Neural cell (in vitro differentiated cells): ENCODE results near the gene ZNF467. TPM values are rescaled to one million over a fixed set of nuclear protein-coding genes. Genes with fewer than 3 reads are reported as not detected.

Source experiments
- H2AFZ ChIP-seq: fragments of 200-600, 300-800 bp; sonication (generic), shearing (Covaris generic); 2 replicates; pipeline ENCODE4 v1.6.0; 2014; ENCODE audit warnings: low read depth, mild to moderate bottlenecking, antibody characterized with exemption, low read length, moderate library complexity
- H3F3A ChIP-seq: fragments of 200-600 bp; shearing (Covaris generic); 2 replicates; pipeline ENCODE4 v1.6.1; 2016; ENCODE audit warnings: mild to moderate bottlenecking, moderate library complexity, mixed read lengths, antibody characterized with exemption, low read length; ENCODE audit not compliant: insufficient read depth, poor library complexity, severe bottlenecking
- H3K27ac ChIP-seq: fragments of 200-600, 300-800 bp; sonication (generic), shearing (Covaris generic); 2 replicates; pipeline ENCODE4 v1.5.1; 2014; ENCODE audit warnings: mild to moderate bottlenecking, low read length, moderate library complexity
- H3K27me3 ChIP-seq: fragments of 300-800, 200-600 bp; sonication (generic), shearing (Covaris generic); 2 replicates; pipeline ENCODE4 v1.6.0; 2014; ENCODE audit warnings: mild to moderate bottlenecking, low read depth, low read length, moderate library complexity; ENCODE audit not compliant: insufficient read depth
- H3K36me3 ChIP-seq: fragments of 300-800, 200-600 bp; sonication (generic), shearing (Covaris generic); 2 replicates; pipeline ENCODE4 v1.5.1; 2014; ENCODE audit warnings: mild to moderate bottlenecking, antibody characterized with exemption, low read length, moderate library complexity; ENCODE audit not compliant: insufficient read depth
- H3K4me2 ChIP-seq: fragments of 300-800, 200-600 bp; sonication (generic), shearing (Covaris generic); 2 replicates; pipeline ENCODE4 v1.6.0; 2014; ENCODE audit warnings: mild to moderate bottlenecking, low read length
- H3K4me3 ChIP-seq: fragments of 300-800, 200-600 bp; sonication (generic), shearing (Covaris generic); 2 replicates; pipeline ENCODE4 v1.5.1; 2014; ENCODE audit warnings: mild to moderate bottlenecking, low read length, moderate library complexity
- H3K79me2 ChIP-seq: fragments of 200-600 bp; shearing (Covaris generic); replicated peaks from 2 replicates; pipeline ENCODE4 v1.6.0; 2014; ENCODE audit warnings: mild to moderate bottlenecking, low read length, moderate library complexity; ENCODE audit not compliant: insufficient read depth
- H3K9ac ChIP-seq: fragments of 300-800, 200-600 bp; sonication (generic), shearing (Covaris generic); 2 replicates; pipeline ENCODE4 v1.6.1; 2016; ENCODE audit warnings: mild to moderate bottlenecking, low read length, mixed read lengths
- H3K9me2 ChIP-seq: fragments of 200-600 bp; shearing (Covaris generic); 2 replicates; pipeline ENCODE4 v1.6.1; 2016; ENCODE audit warnings: mild to moderate bottlenecking, low read length, mixed read lengths; ENCODE audit not compliant: insufficient read depth
- H3K9me3 ChIP-seq: fragments of 200-600, 300-800 bp; sonication (generic), shearing (Covaris generic); 2 replicates; pipeline ENCODE4 v1.6.1; 2016; ENCODE audit warnings: mild to moderate bottlenecking, mixed run types, low read length, moderate library complexity, mixed read lengths
- H4K20me1 ChIP-seq: fragments of 200-600 bp; shearing (Covaris generic); 2 replicates; pipeline ENCODE4 v1.6.1; 2016; ENCODE audit warnings: mild to moderate bottlenecking, mixed run types; ENCODE audit not compliant: insufficient read depth
- CTCF ChIP-seq: fragments of 450-650 bp; IDR thresholded peaks from 2 replicates; pipeline ENCODE4 v1.5.1; 2014; ENCODE audit warnings: antibody characterized with exemption, mild to moderate bottlenecking, moderate library complexity; ENCODE audit not compliant: poor library complexity, severe bottlenecking
- EP300 ChIP-seq: fragments of 450-650 bp; conservative IDR thresholded peaks from 2 replicates; pipeline ENCODE4 v1.6.1; 2014; ENCODE audit warnings: antibody characterized with exemption, mild to moderate bottlenecking, moderate library complexity; ENCODE audit not compliant: poor library complexity, severe bottlenecking
- EZH2 ChIP-seq: fragments of 200-600, 300-800 bp; shearing (Covaris generic), sonication (generic); IDR thresholded peaks from 2 replicates; pipeline ENCODE4 v1.6.1; 2014; ENCODE audit warnings: antibody characterized with exemption, low read length, borderline replicate concordance, mild to moderate bottlenecking; ENCODE audit not compliant: insufficient read depth, poor library complexity, severe bottlenecking
- MXI1 ChIP-seq: fragments of 450-650 bp; conservative IDR thresholded peaks from 2 replicates; pipeline ENCODE4 v1.6.1; 2014; ENCODE audit warnings: antibody characterized with exemption, mild to moderate bottlenecking; ENCODE audit not compliant: poor library complexity, severe bottlenecking
- POLR2AphosphoS5 ChIP-seq: IDR thresholded peaks from 2 replicates; pipeline ENCODE4 v1.6.1; 2012
- RAD21 ChIP-seq: fragments of 450-650 bp; conservative IDR thresholded peaks from 2 replicates; pipeline ENCODE4 v1.6.1; 2014; ENCODE audit warnings: antibody characterized with exemption, mild to moderate bottlenecking, moderate library complexity
- REST ChIP-seq: IDR thresholded peaks from 2 replicates; pipeline ENCODE4 v1.6.1; 2012; ENCODE audit warnings: borderline replicate concordance
- SMC3 ChIP-seq: fragments of 450-650 bp; conservative IDR thresholded peaks from 2 replicates; pipeline ENCODE4 v1.6.1; 2014; ENCODE audit warnings: antibody characterized with exemption, mild to moderate bottlenecking, moderate library complexity; ENCODE audit not compliant: poor library complexity
- TAF1 ChIP-seq: IDR thresholded peaks from 2 replicates; pipeline ENCODE4 v1.6.1; 2012; ENCODE audit warnings: low read depth
- polyA plus RNA-seq: library from polyadenylated mRNA; depleted of rRNA; stranded (reverse); fragments of >200 nt; gene quantifications from 2 replicates; pipeline ENCODE4 v1.2.3, GENCODE V29; 2014

Gene ZNF467
- polyA plus RNA-seq, 1 donor from 2014 or later: 11.9 TPM

GRCh38 chr7:149775176-149775556, 1.8 kb upstream of the ZNF467 start:
- Histone ChIP-seq H3K27me3 (no peaks in the 10 kb centered on the region), H3K9me2 (no peaks in the 10 kb centered on the region), H2AFZ (no peak overlapping the region), H3K9ac (no peak overlapping the region), H4K20me1 (no peaks in the 10 kb centered on the region), H3K4me2 (no peak overlapping the region), H3K27ac (no peak overlapping the region), H3K36me3 (no peaks in the 10 kb centered on the region), H3K79me2 (no peaks in the 10 kb centered on the region), H3F3A (no peaks in the 10 kb centered on the region), H3K4me3 (no peak overlapping the region), H3K9me3 (no peaks in the 10 kb centered on the region)
- TF ChIP-seq EZH2 (no peak), SMC3 (no peak), REST (no peak), CTCF (no peak), EP300 (no peak), TAF1 (no peak), RAD21 (no peak), MXI1 (no peak), POLR2AphosphoS5 (no peak)

GRCh38 chr7:149774237-149775175, 1.1 kb upstream of the ZNF467 start:
- Histone ChIP-seq H3F3A (no peaks in the 10 kb centered on the region), H3K9ac (no peak overlapping the region), H4K20me1 (no peaks in the 10 kb centered on the region), H3K27me3 (no peaks in the 10 kb centered on the region), H2AFZ (no peak overlapping the region), H3K9me3 (no peaks in the 10 kb centered on the region), H3K4me3 (peak overlapping the region; percentile 79), H3K27ac (no peak overlapping the region), H3K9me2 (no peaks in the 10 kb centered on the region), H3K79me2 (no peaks in the 10 kb centered on the region), H3K4me2 (no peak overlapping the region), H3K36me3 (no peaks in the 10 kb centered on the region)
- no peak for TF ChIP-seq RAD21
- TF ChIP-seq MXI1: no peak
- TF ChIP-seq EZH2: no peak
- TF ChIP-seq REST: no peak
- TF ChIP-seq EP300: no peak
- TF ChIP-seq CTCF: no peak
- no peak for TF ChIP-seq SMC3
- TF ChIP-seq POLR2AphosphoS5: no peak
- TF ChIP-seq TAF1: no peak
